HepG2 (cell line): ENCODE results near the gene HEXD. TPM values are rescaled to one million over a fixed set of nuclear protein-coding genes. Genes with fewer than 3 reads are reported as not detected.

ENCODE experiments used
- ATRX ChIP-seq: sonication (generic); formaldehyde crosslinking; IDR thresholded peaks from 2 replicates; pipeline ENCODE4 v1.4.0; 2020; ENCODE audit warnings: missing genetic modification reagents, borderline replicate concordance
- DMAP1 ChIP-seq: IDR thresholded peaks from 2 replicates; pipeline ENCODE4 v1.6.1; 2016
- DZIP1 ChIP-seq: sonication (generic); formaldehyde crosslinking; IDR thresholded peaks from 2 replicates; pipeline ENCODE4 v1.5.0; 2020; ENCODE audit warnings: mild to moderate bottlenecking, missing genetic modification reagents
- EHMT2 ChIP-seq: fragments of 200-600 bp; sonication (generic); IDR thresholded peaks from 2 replicates; pipeline ENCODE4 v1.7.0; 2017; ENCODE audit warnings: antibody characterized with exemption, low read depth, low read length, borderline replicate concordance
- FOXM1 ChIP-seq: sonication (generic); formaldehyde crosslinking; IDR thresholded peaks from 2 replicates; pipeline ENCODE4 v1.5.0; 2020; ENCODE audit warnings: missing genetic modification reagents
- IKZF4 ChIP-seq: sonication (generic); formaldehyde crosslinking; IDR thresholded peaks from 2 replicates; pipeline ENCODE4 v1.5.1; 2020; ENCODE audit warnings: borderline replicate concordance, mild to moderate bottlenecking, low read depth, missing genetic modification reagents; ENCODE audit errors: not compliant biosample characterization
- MED8 ChIP-seq: sonication (generic); formaldehyde crosslinking; IDR thresholded peaks from 2 replicates; pipeline ENCODE4 v1.8.1; 2023; ENCODE audit warnings: mild to moderate bottlenecking, missing genetic modification reagents; ENCODE audit not compliant: insufficient replicate concordance
- MTA3 ChIP-seq: sonication (generic); formaldehyde crosslinking; IDR thresholded peaks from 2 replicates; pipeline ENCODE4 v1.4.0; 2020; ENCODE audit warnings: missing genetic modification reagents
- NFE2 ChIP-seq: sonication (generic); formaldehyde crosslinking; IDR thresholded peaks from 2 replicates; pipeline ENCODE4 v1.4.0; 2020; ENCODE audit warnings: missing genetic modification reagents
- POLR2A ChIP-seq, 2 experiments: IDR thresholded peaks; 2 replicates each; pipeline ENCODE4 v1.6.1; 2011; ENCODE audit warnings: low read depth in 2 of 2, low read length in 2 of 2, mild to moderate bottlenecking in 1 of 2, moderate library complexity in 1 of 2; ENCODE audit not compliant: insufficient read depth in 1 of 2
- SIX1 ChIP-seq: sonication (generic); formaldehyde crosslinking; IDR thresholded peaks from 2 replicates; pipeline ENCODE4 v1.4.0; 2020; ENCODE audit warnings: missing genetic modification reagents, borderline replicate concordance
- TCF7 ChIP-seq: sonication (generic); IDR thresholded peaks from 2 replicates; pipeline ENCODE4 v1.6.1; 2016; ENCODE audit warnings: antibody characterized with exemption, low read depth
- ZNF260 ChIP-seq: sonication (generic); formaldehyde crosslinking; IDR thresholded peaks from 2 replicates; pipeline ENCODE4 v1.4.0; 2020; ENCODE audit warnings: missing genetic modification reagents, low read depth, mild to moderate bottlenecking, borderline replicate concordance
- ZNF605 ChIP-seq: sonication (generic); formaldehyde crosslinking; IDR thresholded peaks from 2 replicates; pipeline ENCODE4 v1.8.0; 2022; ENCODE audit warnings: mild to moderate bottlenecking, missing genetic modification reagents
- ZNF891 ChIP-seq: sonication (generic); formaldehyde crosslinking; IDR thresholded peaks from 2 replicates; pipeline ENCODE4 v1.5.0; 2020; ENCODE audit warnings: mild to moderate bottlenecking, missing genetic modification reagents
- polyA plus RNA-seq, 8 experiments: library from polyadenylated mRNA; depleted of rRNA in 3 of 8; stranded (reverse) in 7 of 8; unstranded in 1 of 8; fragments of >200 nt; fragmentation: Illumina TruSeq in 4 of 8; extraction: Trizol in 4 of 8; gene quantifications; 2 replicates each; pipeline versions ENCODE4 v1.2.1 to v1.2.3, GENCODE V29; 2011 to 2016; ENCODE audit warnings: low read depth in 4 of 8, missing spikeins in 1 of 8, mixed read lengths in 1 of 8; ENCODE audit not compliant: insufficient read depth in 1 of 8
- total RNA-seq, 5 experiments: library from RNA; depleted of rRNA; stranded (reverse); fragments of >200 nt; fragmentation: Illumina TruSeq; extraction: Trizol; gene quantifications; 2 replicates each; pipeline ENCODE4 v1.2.3, GENCODE V29; 2016; ENCODE audit warnings: low read depth in 1 of 5
- TF ChIP-seq, protein P1 (sequence below): sonication (generic); formaldehyde crosslinking; IDR thresholded peaks from 2 replicates; pipeline ENCODE4 v1.8.1; 2023; ENCODE audit warnings: mild to moderate bottlenecking, missing genetic modification reagents
- TF ChIP-seq, protein P2 (sequence below): sonication (generic); formaldehyde crosslinking; IDR thresholded peaks from 2 replicates; pipeline ENCODE4 v1.4.0; 2020; ENCODE audit warnings: mild to moderate bottlenecking, missing genetic modification reagents, borderline replicate concordance
- TF ChIP-seq, protein P3 (sequence below): sonication (generic); formaldehyde crosslinking; IDR thresholded peaks from 2 replicates; pipeline ENCODE4 v1.5.0; 2020; ENCODE audit warnings: missing genetic modification reagents, mild to moderate bottlenecking, borderline replicate concordance

HEXD gene
- total and polyA plus RNA-seq, 2 of the 13 experiments (the other 11 are each of a cell fraction or from before 2014, with no cell fraction given) = 22.3 to 41.8 TPM

GRCh38 chr17:82461827-82462524 lies 43.8 kb downstream of the HEXD start (continued):
- TF ChIP-seq, protein P1, sequence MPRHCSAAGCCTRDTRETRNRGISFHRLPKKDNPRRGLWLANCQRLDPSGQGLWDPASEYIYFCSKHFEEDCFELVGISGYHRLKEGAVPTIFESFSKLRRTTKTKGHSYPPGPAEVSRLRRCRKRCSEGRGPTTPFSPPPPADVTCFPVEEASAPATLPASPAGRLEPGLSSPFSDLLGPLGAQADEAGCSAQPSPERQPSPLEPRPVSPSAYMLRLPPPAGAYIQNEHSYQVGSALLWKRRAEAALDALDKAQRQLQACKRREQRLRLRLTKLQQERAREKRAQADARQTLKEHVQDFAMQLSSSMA (CRISPR knock-in tag) = no peak
- no peak for TF ChIP-seq DZIP1
- no peak for TF ChIP-seq FOXM1 (CRISPR knock-in tag)
- TF ChIP-seq ATRX = no peak
- 0 out of 4 replicates have a peak, but pooled peaks of 1 of the 2 experiments have one; percentile 27 for TF ChIP-seq POLR2A (IDR thresholded peaks at IDR 0.05; ENCODE audit: insufficient read depth in 1 of 2, low read depth in 2 of 2, low read length in 2 of 2)
- TF ChIP-seq IKZF4 (CRISPR knock-in tag) = no peak
- peak; percentile 69; the same call in 1 of the 2 replicates for TF ChIP-seq NFE2
- TF ChIP-seq ZNF605 (CRISPR knock-in tag) = peak; percentile 44; the same call in 1 of the 2 replicates
- TF ChIP-seq, protein P2, sequence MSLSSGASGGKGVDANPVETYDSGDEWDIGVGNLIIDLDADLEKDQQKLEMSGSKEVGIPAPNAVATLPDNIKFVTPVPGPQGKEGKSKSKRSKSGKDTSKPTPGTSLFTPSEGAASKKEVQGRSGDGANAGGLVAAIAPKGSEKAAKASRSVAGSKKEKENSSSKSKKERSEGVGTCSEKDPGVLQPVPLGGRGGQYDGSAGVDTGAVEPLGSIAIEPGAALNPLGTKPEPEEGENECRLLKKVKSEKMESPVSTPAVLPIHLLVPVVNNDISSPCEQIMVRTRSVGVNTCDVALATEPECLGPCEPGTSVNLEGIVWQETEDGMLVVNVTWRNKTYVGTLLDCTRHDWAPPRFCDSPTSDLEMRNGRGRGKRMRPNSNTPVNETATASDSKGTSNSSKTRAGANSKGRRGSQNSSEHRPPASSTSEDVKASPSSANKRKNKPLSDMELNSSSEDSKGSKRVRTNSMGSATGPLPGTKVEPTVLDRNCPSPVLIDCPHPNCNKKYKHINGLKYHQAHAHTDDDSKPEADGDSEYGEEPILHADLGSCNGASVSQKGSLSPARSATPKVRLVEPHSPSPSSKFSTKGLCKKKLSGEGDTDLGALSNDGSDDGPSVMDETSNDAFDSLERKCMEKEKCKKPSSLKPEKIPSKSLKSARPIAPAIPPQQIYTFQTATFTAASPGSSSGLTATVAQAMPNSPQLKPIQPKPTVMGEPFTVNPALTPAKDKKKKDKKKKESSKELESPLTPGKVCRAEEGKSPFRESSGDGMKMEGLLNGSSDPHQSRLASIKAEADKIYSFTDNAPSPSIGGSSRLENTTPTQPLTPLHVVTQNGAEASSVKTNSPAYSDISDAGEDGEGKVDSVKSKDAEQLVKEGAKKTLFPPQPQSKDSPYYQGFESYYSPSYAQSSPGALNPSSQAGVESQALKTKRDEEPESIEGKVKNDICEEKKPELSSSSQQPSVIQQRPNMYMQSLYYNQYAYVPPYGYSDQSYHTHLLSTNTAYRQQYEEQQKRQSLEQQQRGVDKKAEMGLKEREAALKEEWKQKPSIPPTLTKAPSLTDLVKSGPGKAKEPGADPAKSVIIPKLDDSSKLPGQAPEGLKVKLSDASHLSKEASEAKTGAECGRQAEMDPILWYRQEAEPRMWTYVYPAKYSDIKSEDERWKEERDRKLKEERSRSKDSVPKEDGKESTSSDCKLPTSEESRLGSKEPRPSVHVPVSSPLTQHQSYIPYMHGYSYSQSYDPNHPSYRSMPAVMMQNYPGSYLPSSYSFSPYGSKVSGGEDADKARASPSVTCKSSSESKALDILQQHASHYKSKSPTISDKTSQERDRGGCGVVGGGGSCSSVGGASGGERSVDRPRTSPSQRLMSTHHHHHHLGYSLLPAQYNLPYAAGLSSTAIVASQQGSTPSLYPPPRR (CRISPR knock-in tag) = peak; percentile 48; the same call in 1 of the 2 replicates
- peak; percentile 54 for TF ChIP-seq MED8 (CRISPR knock-in tag)
- TF ChIP-seq ZNF260 (CRISPR knock-in tag) = no peak
- no peak for TF ChIP-seq EHMT2
- no peak for TF ChIP-seq DMAP1 (CRISPR knock-in tag)
- TF ChIP-seq SIX1 = peak; percentile 96
- no peak for TF ChIP-seq ZNF891
- TF ChIP-seq TCF7 = no peak
- TF ChIP-seq, protein P3, sequence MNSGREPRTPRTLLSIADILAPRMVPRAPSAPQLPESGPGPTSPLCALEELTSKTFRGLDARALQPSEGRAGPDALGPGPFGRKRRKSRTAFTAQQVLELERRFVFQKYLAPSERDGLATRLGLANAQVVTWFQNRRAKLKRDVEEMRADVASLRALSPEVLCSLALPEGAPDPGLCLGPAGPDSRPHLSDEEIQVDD (CRISPR knock-in tag) = no peak
- no peak for TF ChIP-seq MTA3 (CRISPR knock-in tag)
